Keratinocyte (primary cell): ENCODE results near the gene XCL2. TPM values are rescaled to one million over a fixed set of nuclear protein-coding genes. Genes with fewer than 3 reads are reported as not detected.

Source experiments
- DNase-seq: peaks from one replicate; pipeline ENCODE4 v3.0.0-alpha.2; 2011; ENCODE audit warnings: low read depth, missing footprints, low spot score
- FAIRE-seq: peaks from 2 replicates; lab custom pipeline; 2011; peaks lifted over from hg19 to GRCh38; lab: Jason Lieb, UNC
- H2AFZ ChIP-seq: 2 replicates; pipeline ENCODE4 v1.6.0; 2012; ENCODE audit warnings: low read length, control low read depth, inconsistent platforms; ENCODE audit not compliant: control insufficient read depth
- H3K27ac ChIP-seq: 2 replicates; pipeline ENCODE4 v1.5.1; 2011; ENCODE audit warnings: low read length; ENCODE audit not compliant: control insufficient read depth, insufficient read depth
- H3K27me3 ChIP-seq: 3 replicates; pipeline ENCODE4 v1.6.0; 2011; ENCODE audit warnings: low read length; ENCODE audit not compliant: control insufficient read depth, insufficient read depth; ENCODE audit errors: extremely low read depth
- H3K36me3 ChIP-seq, 2 experiments: 2 replicates in 1 of 2; 3 replicates in 1 of 2; pipeline ENCODE4 v1.5.1; 2011; ENCODE audit warnings: low read length in 2 of 2, mild to moderate bottlenecking in 1 of 2; ENCODE audit not compliant: control insufficient read depth in 2 of 2, insufficient read depth in 2 of 2; ENCODE audit errors: extremely low read depth in 1 of 2
- H3K4me1 ChIP-seq: 3 replicates; pipeline ENCODE4 v1.5.1; 2011; ENCODE audit warnings: low read length; ENCODE audit not compliant: control insufficient read depth, insufficient read depth; ENCODE audit errors: extremely low read depth
- H3K4me2 ChIP-seq: 3 replicates; pipeline ENCODE4 v1.6.0; 2011; ENCODE audit warnings: low read depth, low read length; ENCODE audit not compliant: control insufficient read depth, insufficient read depth; ENCODE audit errors: extremely low read depth
- H3K4me3 ChIP-seq, 3 experiments: fragments of 200-600 bp in 1 of 3; sonication (generic) in 1 of 3; 2 replicates in 2 of 3; 3 replicates in 1 of 3; pipeline ENCODE4 v1.5.1; 2011 to 2016; ENCODE audit warnings: low read length in 3 of 3, mild to moderate bottlenecking in 3 of 3, control low read depth in 2 of 3, inconsistent platforms in 1 of 3, low read depth in 1 of 3, mixed read lengths in 1 of 3, mixed run types in 1 of 3, moderate library complexity in 1 of 3; ENCODE audit not compliant: control insufficient read depth in 2 of 3, insufficient read depth in 2 of 3; ENCODE audit errors: extremely low read depth in 1 of 3
- H3K79me2 ChIP-seq: 2 replicates; pipeline ENCODE4 v1.6.0; 2012; ENCODE audit warnings: low read length; ENCODE audit not compliant: control insufficient read depth, insufficient read depth
- H3K9ac ChIP-seq: 3 replicates; pipeline ENCODE4 v1.6.0; 2011; ENCODE audit warnings: low read length; ENCODE audit not compliant: control insufficient read depth, insufficient read depth; ENCODE audit errors: extremely low read depth
- H3K9me1 ChIP-seq: 3 replicates; pipeline ENCODE4 v1.6.0; 2011; ENCODE audit warnings: low read length; ENCODE audit not compliant: control insufficient read depth, insufficient read depth; ENCODE audit errors: extremely low read depth
- H3K9me3 ChIP-seq: 2 replicates; pipeline ENCODE4 v1.5.1; 2012; ENCODE audit warnings: low read depth, low read length; ENCODE audit not compliant: control insufficient read depth
- H4K20me1 ChIP-seq: 3 replicates; pipeline ENCODE4 v1.6.0; 2011; ENCODE audit warnings: low read length; ENCODE audit not compliant: control insufficient read depth, insufficient read depth; ENCODE audit errors: extremely low read depth
- CTCF ChIP-seq, 3 experiments: IDR thresholded peaks in 1 of 3; conservative IDR thresholded peaks in 1 of 3; optimal IDR thresholded peaks in 1 of 3; 2 replicates in 2 of 3; 3 replicates in 1 of 3; pipeline versions ENCODE3 to v1.5.1; 2011; ENCODE audit warnings: low read length in 3 of 3, mild to moderate bottlenecking in 3 of 3, moderate library complexity in 2 of 3, control low read depth in 1 of 3, inconsistent platforms in 1 of 3; ENCODE audit not compliant: insufficient read depth in 2 of 3; ENCODE audit errors: extremely low read depth in 1 of 3
- EZH2 ChIP-seq: IDR thresholded peaks from one replicate; pipeline ENCODE4 v1.6.1; 2012; ENCODE audit warnings: inconsistent platforms, mild to moderate bottlenecking, low read length, moderate library complexity
- dilution Hi-C: fragments of 300-500 bp; cut with MboI; formaldehyde crosslinking; loops from one replicate; pipeline ENCODE4 v1.7.0; 2020; ENCODE audit warnings: low sequenced_read_pairs; ENCODE audit not compliant: extremely low pct_ligation_motif_present
- polyA plus RNA-seq, 5 experiments: library from polyadenylated mRNA; depleted of rRNA in 3 of 5; stranded (reverse) in 3 of 5; stranded (forward) in 1 of 5; unstranded in 1 of 5; fragments of >200 nt; gene quantifications; 1 replicate in 1 of 5; 2 replicates in 3 of 5; 3 replicates in 1 of 5; pipeline versions ENCODE4 v1.2.1 to v1.2.3, GENCODE V29; 2011 to 2012; ENCODE audit warnings: missing spikeins in 2 of 5, low read depth in 1 of 5, low replicate concordance in 1 of 5

The XCL2 gene
- polyA plus RNA-seq, 1 donor (not counting 4 experiments of a cell fraction or from before 2014, with no cell fraction given), result not detected

- no peak overlapping the region for H2AFZ ChIP-seq
- no peaks in the 10 kb centered on the region for H3K36me3 ChIP-seq
- no peaks in the 10 kb centered on the region for H3K79me2 ChIP-seq
- no peak for FAIRE-seq
- dilution Hi-C loops, result no loop called here
- H3K4me1 ChIP-seq, result no peaks in the 10 kb centered on the region
- H3K4me3 ChIP-seq, result no peak overlapping the region
- H3K9me3 ChIP-seq, result no peaks in the 10 kb centered on the region
- DNase-seq, result no peak
- H4K20me1 ChIP-seq, result no peaks in the 10 kb centered on the region
- H3K27me3 ChIP-seq, result no peaks in the 10 kb centered on the region
- no peaks in the 10 kb centered on the region for H3K9me1 ChIP-seq
- no peak overlapping the region for H3K9ac ChIP-seq
- no peak for TF ChIP-seq CTCF (optimal IDR thresholded peaks at IDR 0.05 in 1 of 3, IDR thresholded peaks at IDR 0.05 in 1 of 3, conservative IDR thresholded peaks at IDR 0.05 in 1 of 3; ENCODE audit: extremely low read depth in 1 of 3, insufficient read depth in 2 of 3, low read length in 3 of 3)
- TF ChIP-seq EZH2, result no peak
- H3K27ac ChIP-seq, result no peak overlapping the region
- H3K4me2 ChIP-seq, result no peak overlapping the region
These were observed 14.3 kb downstream of the XCL2 start for GRCh38 chr1:168529518-168529917.

DNA sequence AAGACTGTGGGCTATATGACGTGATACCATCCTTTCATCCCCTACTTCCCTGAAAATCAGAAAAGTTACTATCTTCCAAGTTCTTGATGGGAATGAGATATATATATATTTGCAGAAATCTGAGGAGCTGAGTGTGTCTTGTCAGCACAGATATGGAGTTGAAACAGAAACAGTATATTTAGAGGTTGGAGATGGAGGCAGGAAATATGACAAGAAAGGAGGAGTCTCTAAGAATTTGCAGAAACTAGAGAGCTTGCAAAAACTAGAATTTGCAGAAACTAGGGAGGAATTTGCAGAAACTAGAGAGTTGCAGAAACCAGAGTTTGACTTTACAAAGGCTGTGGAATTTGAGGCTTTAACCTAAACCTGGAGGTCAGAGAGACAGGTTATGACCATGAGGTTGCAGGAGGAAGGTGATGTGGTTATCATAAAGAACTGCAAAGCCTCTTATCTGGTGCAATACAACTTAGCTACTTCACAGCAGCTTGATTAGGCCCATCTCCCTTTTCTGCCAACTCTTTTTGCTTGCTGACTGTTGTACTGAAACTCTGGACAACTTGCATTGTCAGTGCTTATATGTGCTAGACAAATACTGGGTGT lies 22.3 kb downstream of the XCL2 start:
- no peaks in the 10 kb centered on the region for H3K79me2 ChIP-seq
- no peak for TF ChIP-seq CTCF (optimal IDR thresholded peaks at IDR 0.05 in 1 of 3, IDR thresholded peaks at IDR 0.05 in 1 of 3, conservative IDR thresholded peaks at IDR 0.05 in 1 of 3; ENCODE audit: extremely low read depth in 1 of 3, insufficient read depth in 2 of 3, low read length in 3 of 3)
- no peak for TF ChIP-seq EZH2
- H3K27me3 ChIP-seq, result no peaks in the 10 kb centered on the region
- no peak overlapping the region for H3K4me2 ChIP-seq
- no peaks in the 10 kb centered on the region for H3K9me3 ChIP-seq
- no peaks in the 10 kb centered on the region for H3K9me1 ChIP-seq
- H3K27ac ChIP-seq, result no peak overlapping the region
- no peak overlapping the region for H2AFZ ChIP-seq
- FAIRE-seq (no peak), DNase-seq (no peak)
- no peak overlapping the region for H3K9ac ChIP-seq
- H3K36me3 ChIP-seq, result no peaks in the 10 kb centered on the region
- H3K4me3 ChIP-seq, result no peak overlapping the region
- no peaks in the 10 kb centered on the region for H3K4me1 ChIP-seq
- no peaks in the 10 kb centered on the region for H4K20me1 ChIP-seq
- dilution Hi-C loops, result no loop called here
